ENCODE measurements around the gene CDK5RAP3.

The CDK5RAP3 gene

DNA sequence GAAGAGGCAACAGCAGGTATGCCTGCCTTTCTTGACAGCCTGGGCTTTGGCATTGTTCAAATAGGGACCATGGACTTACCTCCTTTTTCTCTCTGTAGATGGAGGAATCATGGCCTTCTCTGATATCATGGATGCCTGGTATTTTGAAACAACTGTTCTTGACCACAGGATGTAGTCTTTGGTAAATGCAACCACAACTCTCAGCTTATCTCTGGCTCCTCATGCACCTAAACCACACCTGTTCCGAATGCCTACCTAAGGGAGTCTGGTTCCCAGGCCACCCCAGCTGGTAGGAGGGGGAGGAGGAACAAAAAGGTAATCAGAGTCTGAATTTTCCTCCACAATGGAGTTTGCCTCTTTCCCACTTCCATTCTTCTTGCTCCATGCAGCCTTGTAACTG, 18.8 kb downstream of the CDK5RAP3 start:
- no peak for DNase-seq (ENCODE audit: low spot score)

DNA sequence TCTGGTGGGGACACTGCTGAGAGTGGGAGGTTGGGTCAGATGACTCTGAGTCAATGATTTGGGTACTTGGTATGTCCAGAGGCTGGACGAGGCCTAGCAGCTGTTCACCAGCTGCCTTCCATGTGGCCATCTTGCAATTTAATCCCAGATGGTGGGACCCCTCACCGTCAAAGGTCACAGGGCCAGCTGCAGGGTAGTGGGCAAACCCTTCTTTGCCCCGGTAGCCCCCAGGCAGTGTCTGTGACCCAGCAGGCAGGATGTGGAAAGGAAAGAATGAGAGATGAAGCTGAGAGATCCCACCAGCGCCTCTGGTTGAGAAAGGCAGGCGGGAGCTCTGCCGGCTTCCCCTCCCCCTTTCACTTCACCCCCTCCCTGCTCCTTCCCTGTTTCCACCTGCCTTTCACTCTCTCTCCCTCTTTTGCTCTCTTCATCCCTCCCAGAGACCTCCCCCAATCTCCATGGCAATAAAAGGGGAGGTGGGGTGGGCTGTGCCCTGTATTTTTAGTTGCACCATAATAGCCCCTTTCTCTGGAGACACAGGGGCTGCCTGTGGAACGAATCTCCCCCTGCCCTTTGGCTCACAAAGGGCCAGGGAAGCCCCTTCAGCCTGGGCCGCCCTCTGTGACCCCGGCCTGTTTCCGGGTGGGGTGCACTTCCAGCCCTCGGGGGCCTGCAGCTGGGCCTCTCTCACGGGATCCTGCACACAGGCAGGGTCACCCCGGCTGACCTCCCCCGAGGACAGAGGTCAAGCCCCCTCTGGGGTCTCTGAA, 20.2 kb downstream of the CDK5RAP3 start:
- DNase-seq (ENCODE audit: low spot score), result no peak
- TF ChIP-seq, protein P1, sequence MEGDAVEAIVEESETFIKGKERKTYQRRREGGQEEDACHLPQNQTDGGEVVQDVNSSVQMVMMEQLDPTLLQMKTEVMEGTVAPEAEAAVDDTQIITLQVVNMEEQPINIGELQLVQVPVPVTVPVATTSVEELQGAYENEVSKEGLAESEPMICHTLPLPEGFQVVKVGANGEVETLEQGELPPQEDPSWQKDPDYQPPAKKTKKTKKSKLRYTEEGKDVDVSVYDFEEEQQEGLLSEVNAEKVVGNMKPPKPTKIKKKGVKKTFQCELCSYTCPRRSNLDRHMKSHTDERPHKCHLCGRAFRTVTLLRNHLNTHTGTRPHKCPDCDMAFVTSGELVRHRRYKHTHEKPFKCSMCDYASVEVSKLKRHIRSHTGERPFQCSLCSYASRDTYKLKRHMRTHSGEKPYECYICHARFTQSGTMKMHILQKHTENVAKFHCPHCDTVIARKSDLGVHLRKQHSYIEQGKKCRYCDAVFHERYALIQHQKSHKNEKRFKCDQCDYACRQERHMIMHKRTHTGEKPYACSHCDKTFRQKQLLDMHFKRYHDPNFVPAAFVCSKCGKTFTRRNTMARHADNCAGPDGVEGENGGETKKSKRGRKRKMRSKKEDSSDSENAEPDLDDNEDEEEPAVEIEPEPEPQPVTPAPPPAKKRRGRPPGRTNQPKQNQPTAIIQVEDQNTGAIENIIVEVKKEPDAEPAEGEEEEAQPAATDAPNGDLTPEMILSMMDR (IDR thresholded peaks at IDR 0.05; ENCODE audit: extremely low read depth, missing control alignments), result no peak

More for the DNA sequence above, 18.8 kb downstream of the CDK5RAP3 start:
- TF ChIP-seq, protein P1 (IDR thresholded peaks at IDR 0.05; ENCODE audit: extremely low read depth, missing control alignments), result no peak

DNA sequence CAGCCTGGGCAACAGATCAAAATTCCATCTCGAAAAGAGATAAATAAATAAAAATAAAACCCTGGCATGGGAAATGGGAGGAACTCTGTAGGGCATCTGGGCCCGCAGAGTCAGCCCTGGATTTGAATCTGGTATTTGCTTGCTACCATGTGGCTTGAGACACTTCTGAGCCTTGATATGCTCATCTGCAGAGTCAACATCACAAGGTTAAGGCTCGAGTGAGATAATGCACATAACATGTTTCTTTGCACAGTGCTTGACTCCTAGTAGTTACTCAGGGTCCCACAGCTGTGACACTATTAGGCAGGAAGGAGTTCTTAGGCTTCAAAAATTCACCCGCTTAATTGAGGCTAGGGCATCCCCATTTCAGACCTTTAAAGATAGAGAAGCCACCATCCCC, 21.3 kb downstream of the CDK5RAP3 start:
- TF ChIP-seq, protein P1 (IDR thresholded peaks at IDR 0.05; ENCODE audit: extremely low read depth, missing control alignments), result no peak
- no peak for DNase-seq (ENCODE audit: low spot score)

DNA sequence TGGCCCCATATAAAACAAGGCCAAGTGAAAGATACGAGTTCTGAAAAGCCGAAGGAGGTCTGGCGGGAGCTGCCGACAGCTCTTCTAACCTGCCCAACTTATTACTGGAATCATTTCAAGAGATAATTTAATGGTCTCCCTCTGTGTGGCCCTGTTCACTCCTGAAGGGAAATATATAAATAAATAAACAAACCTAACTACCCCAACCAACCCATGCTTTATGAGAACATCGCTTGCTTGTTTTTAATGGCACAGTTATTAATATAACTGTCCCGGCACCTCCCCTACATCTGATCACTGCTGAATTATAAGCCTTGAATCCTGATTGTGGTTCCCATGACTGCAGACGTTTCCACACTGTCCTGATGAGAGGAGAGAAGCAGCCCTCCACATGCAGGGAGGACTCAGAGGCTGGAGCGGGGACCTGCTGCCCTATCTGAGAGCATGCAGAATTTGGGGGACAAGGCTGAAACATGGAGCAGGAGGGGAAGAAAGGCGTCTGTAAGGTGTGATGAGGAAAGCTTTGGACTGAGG, 22.2 kb downstream of the CDK5RAP3 start:
- DNase-seq (ENCODE audit: low spot score), result no peak
- TF ChIP-seq, protein P1 (IDR thresholded peaks at IDR 0.05; ENCODE audit: extremely low read depth, missing control alignments), result no peak

DNA sequence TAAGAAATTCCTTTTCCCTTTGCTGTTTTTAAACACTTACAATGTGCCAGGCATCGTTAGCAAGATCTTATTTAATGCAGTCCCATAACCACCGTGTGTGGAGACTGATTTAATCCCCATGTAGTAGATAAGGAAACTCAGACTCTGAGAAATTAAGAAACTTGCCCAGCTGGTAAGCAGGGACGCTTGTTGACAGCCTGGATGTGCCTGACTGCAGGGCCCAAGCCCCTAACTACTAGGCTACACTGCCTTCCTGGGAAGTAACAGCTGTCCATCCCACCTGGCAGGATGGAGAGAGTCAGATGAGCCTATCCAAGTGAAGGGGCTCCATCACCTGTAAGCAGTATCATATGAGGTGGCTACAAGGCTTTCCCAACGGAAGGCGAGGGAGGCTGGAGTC, 23.1 kb downstream of the CDK5RAP3 start:
- TF ChIP-seq, protein P1 (IDR thresholded peaks at IDR 0.05; ENCODE audit: extremely low read depth, missing control alignments), result no peak
- no peak for DNase-seq (ENCODE audit: low spot score)

DNA sequence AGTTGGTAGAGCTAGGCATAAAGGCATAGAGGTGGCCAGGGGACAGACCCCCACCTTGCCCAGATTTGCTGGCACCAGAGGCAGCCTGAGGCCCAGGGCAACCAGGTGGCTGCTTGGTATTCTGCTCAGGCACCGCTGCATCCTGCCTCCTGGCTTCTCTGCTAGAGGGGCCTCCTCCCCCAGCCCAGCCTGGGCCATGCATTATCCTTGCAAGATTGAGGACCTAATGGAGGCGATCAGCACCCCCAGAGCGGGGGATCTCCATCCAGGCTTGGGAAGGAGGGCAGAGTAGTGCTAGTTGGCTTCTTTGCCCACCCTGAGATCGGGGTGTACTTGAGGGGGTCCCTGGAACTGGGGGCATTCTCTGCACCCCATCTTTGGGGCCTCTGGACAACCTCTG, 23.8 kb downstream of the CDK5RAP3 start:
- no peak for DNase-seq (ENCODE audit: low spot score)
- TF ChIP-seq, protein P1 (IDR thresholded peaks at IDR 0.05; ENCODE audit: extremely low read depth, missing control alignments), result no peak

DNA sequence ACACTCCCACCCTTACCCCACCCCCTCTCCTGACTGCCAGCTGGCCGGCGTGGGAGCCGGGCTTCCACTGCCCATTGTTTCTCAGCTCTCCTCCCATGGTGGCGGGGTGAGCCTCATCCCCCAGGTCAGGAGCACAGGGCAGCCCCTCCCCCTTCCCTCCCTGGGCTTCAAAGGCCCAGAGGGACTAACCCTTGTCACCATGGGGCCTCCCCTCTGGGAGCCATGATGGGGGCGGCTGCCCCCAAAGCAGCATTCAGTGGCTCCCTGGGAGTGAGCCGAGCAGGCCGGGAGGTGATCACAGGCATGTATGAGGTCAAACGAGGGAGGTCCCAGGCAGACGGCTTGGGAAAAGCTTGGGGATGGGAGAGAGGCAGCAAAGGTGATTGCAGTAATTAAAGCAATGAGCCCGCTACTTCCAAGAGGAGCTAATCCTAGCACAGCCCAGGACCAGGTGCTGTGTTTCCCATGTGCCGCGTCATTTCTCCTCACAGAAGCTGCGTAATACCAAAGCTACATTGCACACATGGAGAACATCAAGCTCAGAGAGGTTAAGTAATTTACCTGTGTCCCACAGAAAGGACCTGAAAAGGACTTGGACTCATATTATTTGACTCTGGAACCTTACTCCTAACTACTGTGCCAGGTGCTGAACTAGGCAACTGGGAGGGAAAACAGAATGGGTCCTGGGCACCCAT, 24.5 kb downstream of the CDK5RAP3 start:
- DNase-seq (ENCODE audit: low spot score), result no peak
- TF ChIP-seq, protein P1 (IDR thresholded peaks at IDR 0.05; ENCODE audit: extremely low read depth, missing control alignments), result no peak

Measured in GM20000 (cell line).